GM12873 (cell line): ENCODE data around the gene LY9.

Source experiments
- TF ChIP-seq, protein P1 (sequence below): IDR thresholded peaks from 2 replicates; pipeline ENCODE4 v1.5.1; 2012; ENCODE audit warnings: low read depth, mild to moderate bottlenecking, moderate library complexity, low read length, control low read depth; ENCODE audit not compliant: insufficient read depth; ENCODE audit errors: missing control alignments

LY9 gene

DNA sequence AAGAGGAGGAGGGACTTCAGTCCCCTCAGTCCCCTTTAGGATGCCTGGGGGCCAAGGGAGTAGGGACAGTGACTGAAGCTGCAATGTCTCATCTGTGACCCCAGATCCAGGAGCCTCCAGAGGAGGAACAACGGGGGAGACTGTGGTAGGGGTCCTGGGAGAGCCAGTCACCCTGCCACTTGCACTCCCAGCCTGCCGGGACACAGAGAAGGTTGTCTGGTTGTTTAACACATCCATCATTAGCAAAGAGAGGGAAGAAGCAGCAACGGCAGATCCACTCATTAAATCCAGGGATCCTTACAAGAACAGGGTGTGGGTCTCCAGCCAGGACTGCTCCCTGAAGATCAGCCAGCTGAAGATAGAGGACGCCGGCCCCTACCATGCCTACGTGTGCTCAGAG is 18.3 kb downstream of the LY9 start:
- TF ChIP-seq, protein P1, sequence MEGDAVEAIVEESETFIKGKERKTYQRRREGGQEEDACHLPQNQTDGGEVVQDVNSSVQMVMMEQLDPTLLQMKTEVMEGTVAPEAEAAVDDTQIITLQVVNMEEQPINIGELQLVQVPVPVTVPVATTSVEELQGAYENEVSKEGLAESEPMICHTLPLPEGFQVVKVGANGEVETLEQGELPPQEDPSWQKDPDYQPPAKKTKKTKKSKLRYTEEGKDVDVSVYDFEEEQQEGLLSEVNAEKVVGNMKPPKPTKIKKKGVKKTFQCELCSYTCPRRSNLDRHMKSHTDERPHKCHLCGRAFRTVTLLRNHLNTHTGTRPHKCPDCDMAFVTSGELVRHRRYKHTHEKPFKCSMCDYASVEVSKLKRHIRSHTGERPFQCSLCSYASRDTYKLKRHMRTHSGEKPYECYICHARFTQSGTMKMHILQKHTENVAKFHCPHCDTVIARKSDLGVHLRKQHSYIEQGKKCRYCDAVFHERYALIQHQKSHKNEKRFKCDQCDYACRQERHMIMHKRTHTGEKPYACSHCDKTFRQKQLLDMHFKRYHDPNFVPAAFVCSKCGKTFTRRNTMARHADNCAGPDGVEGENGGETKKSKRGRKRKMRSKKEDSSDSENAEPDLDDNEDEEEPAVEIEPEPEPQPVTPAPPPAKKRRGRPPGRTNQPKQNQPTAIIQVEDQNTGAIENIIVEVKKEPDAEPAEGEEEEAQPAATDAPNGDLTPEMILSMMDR, result no peak

DNA sequence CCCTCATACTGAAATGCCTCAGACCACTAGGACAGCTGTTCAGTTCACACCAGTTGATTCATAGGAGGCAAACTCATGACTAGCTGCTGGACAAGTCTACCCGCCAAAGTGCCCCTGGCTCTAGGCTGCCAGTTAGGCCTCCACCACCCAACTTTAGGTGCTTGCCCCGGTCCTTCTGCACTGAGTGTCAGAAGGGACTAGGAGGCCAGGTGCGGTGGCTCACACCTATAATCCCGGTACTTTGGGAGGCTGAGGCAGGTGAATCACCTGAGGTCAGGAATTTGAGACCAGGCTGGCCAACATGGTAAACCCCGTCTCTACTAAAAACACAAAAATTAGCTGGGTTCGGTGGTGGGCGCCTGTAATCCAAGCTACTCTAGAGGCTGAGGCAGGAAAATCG is 18.9 kb downstream of the LY9 start:
- TF ChIP-seq, protein P1, result no peak

DNA sequence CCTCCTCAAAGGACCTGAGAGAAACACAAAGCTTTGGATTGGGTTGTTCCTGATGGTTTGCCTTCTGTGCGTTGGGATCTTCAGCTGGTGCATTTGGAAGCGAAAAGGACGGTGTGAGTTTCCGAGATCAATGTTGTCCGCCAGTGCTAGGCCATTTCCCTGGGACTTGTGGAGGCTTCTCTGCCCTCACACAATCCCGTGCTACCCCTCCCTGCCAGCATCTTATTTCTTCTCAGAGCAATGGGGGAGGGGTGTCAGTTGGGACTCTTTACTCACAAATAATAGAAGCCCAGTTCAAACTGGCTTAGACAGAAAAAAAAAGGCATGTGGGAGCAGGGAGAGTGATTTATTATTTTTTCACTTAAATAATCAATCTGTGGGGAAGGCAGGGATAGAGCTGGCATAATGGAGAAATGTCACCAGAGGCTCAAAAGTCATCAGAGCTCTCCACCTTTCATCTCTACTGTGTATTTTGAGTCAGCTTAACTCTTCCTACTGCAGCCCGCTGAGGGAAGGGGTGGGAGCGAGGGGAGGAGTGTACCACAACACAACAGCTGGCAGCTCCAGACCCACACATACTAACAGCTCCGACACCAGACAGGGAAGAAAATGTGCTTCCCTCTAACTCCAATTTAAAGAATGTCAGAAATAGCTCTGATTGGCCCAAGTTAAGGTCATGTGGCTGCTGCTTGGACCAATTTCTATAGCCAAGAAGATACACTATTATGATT is 22.4 kb downstream of the LY9 start:
- TF ChIP-seq, protein P1, result no peak

DNA sequence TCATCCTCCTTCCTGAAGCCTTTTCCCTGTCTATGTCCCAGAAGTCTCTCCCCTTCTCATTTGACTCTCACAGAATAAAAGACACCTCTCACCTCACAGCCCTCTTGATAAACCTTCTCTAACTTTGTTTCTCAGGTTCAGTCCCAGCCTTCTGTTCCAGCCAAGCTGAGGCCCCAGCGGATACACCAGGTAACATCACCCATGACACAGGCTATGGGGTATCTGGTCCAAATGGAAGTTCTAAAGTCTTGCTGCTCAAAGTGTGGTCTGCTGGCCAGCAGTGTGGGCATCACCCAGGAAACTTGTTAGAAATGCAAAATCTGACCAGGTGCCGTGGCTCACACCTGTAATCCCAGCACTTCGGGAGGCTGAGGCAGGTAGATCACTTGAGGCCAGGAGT is 23.2 kb downstream of the LY9 start:
- TF ChIP-seq, protein P1, result no peak

DNA sequence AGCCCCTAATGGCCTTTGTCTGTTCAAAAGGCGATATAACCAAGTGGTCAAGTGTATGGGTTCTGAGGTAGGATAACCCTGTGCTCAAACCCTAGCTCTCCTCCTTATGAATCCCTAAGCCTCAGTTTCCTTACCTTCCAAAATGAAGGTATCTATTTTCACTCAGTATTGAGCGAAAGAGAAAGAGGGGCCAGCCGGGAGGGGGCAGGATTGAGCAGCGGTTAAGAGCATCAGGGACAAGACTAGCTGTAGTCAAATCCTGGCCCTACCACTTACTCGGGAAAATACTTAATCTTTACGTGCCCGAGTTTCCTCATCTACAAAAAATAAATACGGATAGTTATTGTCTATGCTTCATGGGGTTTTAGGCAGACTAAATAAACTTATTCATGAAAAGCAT is 25.7 kb downstream of the LY9 start:
- TF ChIP-seq, protein P1, result no peak

DNA sequence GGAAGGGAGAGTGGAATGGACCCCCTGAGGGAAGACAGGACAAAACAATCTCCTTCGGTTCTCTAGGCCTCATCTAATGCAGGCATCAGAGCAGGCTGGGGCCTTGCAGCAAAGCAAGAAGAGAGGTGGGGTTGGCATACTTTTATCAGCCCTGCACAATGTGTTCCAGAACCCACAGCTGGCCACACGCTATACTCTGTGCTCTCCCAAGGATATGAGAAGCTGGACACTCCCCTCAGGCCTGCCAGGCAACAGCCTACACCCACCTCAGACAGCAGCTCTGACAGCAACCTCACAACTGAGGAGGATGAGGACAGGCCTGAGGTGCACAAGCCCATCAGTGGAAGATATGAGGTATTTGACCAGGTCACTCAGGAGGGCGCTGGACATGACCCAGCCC is 27.3 kb downstream of the LY9 start:
- TF ChIP-seq, protein P1, result no peak

DNA sequence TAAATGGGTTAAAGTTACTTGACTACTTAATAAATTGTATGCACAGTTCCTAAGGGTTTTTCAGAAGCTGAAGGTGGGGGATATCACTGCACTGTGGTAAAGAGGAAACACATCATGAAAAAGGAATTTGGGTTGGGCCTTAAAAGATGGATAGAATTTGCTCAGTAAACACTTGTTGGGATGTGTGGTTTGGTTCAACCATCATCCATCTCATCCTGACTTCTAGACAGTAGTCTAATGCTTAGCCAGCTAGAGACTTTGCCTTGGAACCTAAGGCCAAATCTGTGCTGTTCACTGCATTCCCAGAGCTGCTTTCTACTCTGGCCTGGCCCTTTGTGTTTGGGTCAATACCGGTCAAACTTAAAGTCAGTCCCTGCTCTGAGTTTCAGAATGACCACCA is 30.6 kb downstream of the LY9 start:
- TF ChIP-seq, protein P1, result no peak

DNA sequence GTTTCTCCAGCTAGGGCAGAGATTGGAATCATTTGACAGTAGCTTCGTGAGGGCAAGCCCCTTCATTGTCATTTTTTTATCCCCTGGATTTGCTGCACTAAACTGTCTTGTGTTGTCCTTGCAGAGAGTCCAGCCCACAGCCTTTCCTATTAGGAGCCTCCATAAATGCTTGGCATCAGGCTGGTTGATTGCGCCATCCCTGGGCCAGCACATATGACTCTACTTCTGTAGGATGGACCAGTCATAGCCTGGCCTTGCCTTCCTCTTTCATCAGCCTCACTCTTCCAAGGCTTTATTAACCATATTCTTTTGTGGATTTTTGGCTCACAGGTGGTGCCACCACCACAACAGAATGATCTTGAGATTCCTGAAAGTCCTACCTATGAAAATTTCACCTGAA is 31.4 kb downstream of the LY9 start:
- TF ChIP-seq, protein P1, result no peak
